HG03045 (cell line): ENCODE results near the gene ELOVL1.

Source experiments
- ATAC-seq: cut with Tn5 transposase; IDR thresholded peaks from one replicate; pipeline ENCODE4 v1.9.1; 2021; ENCODE audit warnings: mild to moderate bottlenecking, moderate library complexity; ENCODE audit not compliant: unreplicated experiment

The ELOVL1 gene

DNA sequence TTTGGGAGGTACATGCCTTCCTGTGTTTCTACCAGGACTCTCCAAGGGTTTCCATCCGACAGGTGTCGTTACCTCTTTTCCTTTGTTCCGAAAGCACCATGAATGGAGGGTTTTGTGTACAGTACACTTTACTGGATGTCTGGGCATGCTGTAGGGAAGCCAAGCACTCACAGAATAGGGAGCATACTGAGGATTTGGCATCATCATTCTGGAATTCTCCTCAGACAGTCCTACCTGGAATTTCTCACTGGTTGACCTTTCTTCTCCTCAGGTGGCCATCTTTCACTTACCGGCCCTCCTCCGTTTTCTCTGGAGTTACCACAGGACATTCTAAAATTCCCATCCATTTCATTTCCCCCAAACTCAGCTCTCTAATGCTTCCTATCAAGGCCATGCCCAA lies 36.1 kb downstream of the ELOVL1 start:
- ATAC-seq: no peak

DNA sequence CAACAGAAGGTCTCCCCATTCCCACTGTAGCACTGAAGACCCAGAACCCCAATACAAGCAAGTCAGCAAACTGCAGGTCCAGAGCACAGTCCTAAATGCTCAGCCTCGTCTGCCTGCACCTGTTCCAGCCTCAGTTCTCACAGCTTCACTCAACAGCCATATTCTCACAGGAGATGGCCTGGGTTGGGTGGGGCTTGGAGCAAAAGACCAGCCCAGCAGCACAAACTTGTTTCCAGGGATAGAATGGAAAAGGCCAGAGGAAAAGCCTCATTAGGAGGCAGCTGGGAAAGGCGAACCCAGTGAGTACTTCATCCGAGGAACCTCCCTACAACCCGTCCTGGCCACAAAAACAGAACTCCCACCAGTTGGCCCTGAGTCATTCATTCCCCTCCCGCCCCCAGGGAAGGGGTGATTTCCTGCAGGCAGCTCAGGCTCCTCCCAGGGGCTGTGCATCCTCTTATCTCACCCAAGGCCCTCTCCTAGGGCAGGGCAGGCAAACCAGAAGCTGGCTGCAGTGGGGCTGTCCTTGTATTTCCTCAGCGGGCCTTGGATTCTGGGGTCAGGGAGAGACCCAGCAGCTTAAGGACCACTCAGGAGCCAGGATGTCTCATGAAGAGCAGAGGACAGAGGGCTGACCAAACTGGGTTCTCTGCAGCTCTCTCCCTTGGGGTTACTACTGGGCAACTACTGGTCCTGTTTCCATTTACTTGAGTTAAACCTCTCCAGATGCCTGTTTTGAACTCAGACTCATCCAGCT lies 37.6 kb downstream of the ELOVL1 start:
- ATAC-seq: no peak

DNA sequence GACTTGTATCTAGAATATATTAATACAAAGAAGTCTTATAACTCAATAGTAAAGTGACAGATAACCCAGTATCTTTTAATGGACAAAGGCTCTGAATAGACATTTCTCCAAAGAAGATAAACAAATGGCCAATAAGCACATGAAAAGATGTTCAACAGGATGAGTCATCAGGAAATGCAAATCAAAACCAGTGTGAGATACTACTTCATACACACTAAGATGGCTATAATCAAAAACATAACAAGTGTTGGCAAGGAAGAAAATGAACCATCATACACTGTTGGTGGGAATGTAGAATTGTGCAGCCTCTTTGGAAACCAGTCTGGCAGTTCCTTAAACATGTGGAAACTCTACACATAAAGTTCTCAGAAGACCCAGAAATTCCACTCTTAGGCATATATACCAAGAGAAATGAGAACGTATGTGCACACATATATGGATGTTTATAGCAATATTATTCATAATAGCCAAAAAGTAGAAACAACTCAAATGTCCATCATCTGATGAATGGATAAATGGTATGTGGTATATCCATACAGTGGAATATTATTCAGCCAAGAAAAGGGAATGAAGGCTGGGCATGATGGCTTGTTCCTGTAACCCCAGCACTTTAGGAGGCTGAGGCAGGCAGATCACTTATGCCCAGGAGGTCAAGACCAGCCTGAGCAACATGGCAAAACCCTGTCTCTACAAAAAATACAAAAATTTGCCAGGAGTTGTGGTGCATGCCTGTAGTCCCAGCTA lies 40.1 kb downstream of the ELOVL1 start:
- no peak for ATAC-seq

DNA sequence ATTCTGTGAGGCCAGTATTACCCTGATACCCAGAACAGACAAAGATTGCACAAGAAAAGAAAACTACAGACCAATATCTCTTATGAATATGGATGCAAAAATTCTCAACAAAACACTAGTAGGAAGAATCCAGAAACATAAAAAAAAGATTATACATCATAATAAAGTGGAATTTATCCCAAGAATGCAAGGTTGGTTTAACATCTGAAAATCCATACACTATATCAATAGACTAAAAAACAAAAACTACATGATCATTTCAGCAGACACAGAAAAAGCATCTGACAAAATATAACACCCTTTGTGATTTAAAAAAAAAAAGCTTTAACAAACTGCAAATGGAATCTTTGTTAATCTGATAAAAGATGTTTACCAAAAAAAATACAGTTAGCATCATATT lies 42.4 kb downstream of the ELOVL1 start:
- no peak for ATAC-seq

DNA sequence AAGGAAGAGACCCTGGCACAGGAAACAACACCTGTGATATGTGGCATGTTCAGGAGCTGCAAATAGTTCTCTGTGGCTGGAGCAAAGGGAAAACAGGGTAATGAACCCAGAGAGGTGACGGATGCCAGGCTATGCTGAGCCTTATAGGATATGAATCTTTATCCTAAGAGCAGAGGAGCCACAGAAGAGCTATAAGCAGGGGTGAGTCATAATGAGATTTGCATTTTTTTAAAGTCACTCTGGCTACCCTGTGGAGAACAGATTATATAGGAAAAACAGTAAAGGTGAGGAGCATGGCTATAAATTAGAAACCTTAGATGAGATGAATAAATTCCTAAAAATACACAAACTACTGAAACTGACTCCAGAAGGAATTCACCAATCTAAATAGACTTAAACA lies 43.0 kb downstream of the ELOVL1 start:
- no peak for ATAC-seq

- no peak for ATAC-seq
Measured at GRCh38 chr1:43322506-43322905, 45.3 kb downstream of the ELOVL1 start.

DNA sequence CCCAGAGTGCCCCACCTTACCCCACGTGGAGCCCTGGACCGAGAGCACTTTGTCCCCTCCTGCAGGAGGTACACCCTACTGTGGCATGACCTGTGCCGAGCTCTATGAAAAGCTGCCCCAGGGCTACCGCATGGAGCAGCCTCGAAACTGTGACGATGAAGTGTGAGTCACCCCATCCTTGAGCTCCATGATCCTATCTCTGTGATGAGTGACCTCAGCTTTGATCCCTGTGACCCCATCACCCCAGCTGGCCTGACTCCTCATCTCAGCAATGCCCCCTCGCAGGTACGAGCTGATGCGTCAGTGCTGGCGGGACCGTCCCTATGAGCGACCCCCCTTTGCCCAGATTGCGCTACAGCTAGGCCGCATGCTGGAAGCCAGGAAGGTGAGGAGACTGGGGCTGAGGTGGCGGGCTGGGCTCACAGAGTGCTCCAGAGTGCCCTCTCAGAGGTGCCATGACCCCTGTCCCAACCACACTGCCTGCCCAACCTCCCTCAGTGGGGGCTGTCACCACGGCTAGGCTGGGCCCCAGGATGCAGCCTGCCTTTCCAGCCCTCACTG lies 46.4 kb downstream of the ELOVL1 start:
- no peak for ATAC-seq

DNA sequence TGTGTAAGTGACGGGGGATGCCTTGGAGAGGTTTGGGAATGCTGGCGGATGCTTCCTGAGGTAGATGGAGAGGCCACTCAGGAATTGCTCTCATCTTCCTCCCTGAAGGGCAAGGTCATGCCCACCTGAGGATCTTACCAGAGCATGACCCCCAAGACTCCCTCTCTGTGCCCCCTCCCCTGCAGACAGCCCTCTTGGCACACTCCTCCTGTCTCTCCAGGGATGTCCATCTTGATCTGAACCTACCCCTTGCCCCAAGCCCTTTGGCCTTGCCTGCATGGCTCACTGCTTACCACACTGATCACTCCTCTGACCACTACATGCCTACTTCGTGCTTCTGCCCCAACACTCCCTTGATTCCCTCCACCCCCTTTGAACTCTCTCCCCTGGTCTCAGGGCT lies 48.0 kb downstream of the ELOVL1 start:
- ATAC-seq: no peak

DNA sequence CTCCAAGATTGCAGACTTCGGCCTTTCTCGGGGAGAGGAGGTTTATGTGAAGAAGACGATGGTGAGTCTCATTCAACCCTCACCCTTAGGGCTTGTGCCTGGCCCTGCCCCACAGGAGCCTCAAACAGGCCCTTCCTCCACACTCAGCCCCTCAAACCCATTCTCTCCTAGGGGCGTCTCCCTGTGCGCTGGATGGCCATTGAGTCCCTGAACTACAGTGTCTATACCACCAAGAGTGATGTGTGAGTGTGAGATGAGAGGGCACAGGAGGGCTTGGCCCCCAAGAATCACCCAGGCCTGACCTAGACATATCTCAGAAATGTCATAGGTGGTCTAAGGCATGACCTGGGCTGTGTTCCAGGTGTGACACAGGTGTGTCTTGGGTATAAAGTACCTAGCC lies 48.5 kb downstream of the ELOVL1 start:
- no peak for ATAC-seq

- ATAC-seq: no peak
Measured at GRCh38 chr1:43318831-43319230, 49.0 kb downstream of the ELOVL1 start.

GRCh38 chr1:43317817-43318471 lies 49.9 kb downstream of the ELOVL1 start:
- no peak for ATAC-seq

GRCh38 chr1:43316738-43317520 lies 50.9 kb downstream of the ELOVL1 start:
- no peak for ATAC-seq

GRCh38 chr1:43315963-43316737 lies 51.7 kb downstream of the ELOVL1 start:
- no peak for ATAC-seq

DNA sequence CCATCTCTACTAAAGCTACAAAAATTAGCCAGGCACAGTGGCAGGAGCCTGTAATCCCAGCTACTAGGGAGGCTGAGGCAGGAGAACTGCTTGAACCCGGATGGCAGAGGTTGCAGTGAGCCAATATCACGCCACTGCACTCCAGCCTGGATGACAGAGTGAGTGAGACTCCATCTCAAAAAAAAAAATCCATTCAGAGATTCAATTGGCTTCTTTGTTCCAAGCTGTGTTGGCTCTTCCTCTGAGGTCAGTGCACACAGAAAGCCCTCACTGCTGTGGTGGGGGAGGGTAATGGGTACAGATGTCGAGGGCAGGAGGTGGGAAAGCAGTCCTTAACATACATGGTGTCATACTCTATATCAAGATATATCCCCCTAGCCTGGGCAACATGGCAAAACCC lies 52.3 kb downstream of the ELOVL1 start:
- ATAC-seq: no peak

DNA sequence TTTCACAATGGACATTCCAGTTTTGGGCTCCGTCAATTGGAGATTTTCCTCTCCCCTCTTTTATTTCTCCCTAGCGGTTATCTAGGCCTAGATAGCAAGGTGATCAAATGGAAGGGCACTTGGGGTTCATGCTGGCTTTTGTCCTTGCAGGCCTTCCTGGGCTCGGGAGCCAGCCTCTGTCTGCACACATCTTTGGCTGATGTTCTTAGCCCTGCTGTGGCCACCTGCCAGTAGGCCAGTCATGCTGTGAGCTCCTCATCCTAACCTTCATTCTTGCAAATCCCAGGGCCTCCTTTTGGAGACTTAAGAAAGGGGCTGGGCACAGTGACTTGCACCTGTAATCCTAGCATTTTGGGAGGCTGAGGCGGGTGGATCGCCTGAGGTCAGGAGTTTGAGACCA lies 53.6 kb downstream of the ELOVL1 start:
- ATAC-seq: no peak

- no peak for ATAC-seq
Measured at GRCh38 chr1:43313771-43314170, 54.0 kb downstream of the ELOVL1 start.
